Measurements from ENCODE around the gene CCDC179. TPM values are rescaled to one million over a fixed set of nuclear protein-coding genes. Genes with fewer than 3 reads are reported as not detected.

Gene CCDC179
- total RNA-seq, 1 experiment from 2014 or later: not detected

DNA sequence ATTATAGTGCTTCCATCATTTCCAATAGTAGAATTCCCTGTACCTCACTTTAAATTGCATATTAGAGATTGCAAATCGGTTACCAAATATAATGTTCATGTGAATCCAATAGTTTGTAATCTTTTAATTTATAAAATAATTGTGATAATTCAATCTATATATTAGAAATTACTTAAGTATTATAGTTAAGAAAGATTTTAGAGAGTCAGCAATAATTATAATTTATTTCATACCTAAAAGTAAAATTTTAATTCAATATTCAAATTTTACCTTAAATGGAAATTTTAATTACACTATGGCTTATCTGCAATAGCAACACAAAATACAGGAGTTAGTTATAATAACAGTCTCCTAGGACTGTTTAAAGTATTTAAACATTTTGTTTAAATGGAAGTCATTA is 13.5 kb downstream of the CCDC179 start:
- WGBS (ENCODE audit: extremely low coverage, insufficient read length, low lambda C conversion rate): no CpG with 5 or more reads among the region's 1 CpG
- Histone ChIP-seq H4K5ac (ENCODE audit: insufficient read length, low read depth, low read length) (no peak overlapping the region), H2BK12ac (ENCODE audit: insufficient read length, low read depth, low read length) (no peak overlapping the region), H3K27me3 (ENCODE audit: insufficient read depth, low read length) (no peaks in the 10 kb centered on the region), H4K91ac (ENCODE audit: insufficient read length, low read depth, low read length) (no peak overlapping the region), H2BK5ac (ENCODE audit: insufficient read length, low read length) (no peak overlapping the region), H3K4ac (ENCODE audit: low read depth, low read length) (no peak overlapping the region), H3K4me1 (ENCODE audit: insufficient read depth, low read length) (no peaks in the 10 kb centered on the region), H3K56ac (ENCODE audit: insufficient read length, low read depth, low read length) (no peak overlapping the region), H4K20me1 (ENCODE audit: control insufficient read depth, insufficient read depth, insufficient read length) (no peaks in the 10 kb centered on the region), H3K14ac (ENCODE audit: insufficient read depth, low read length) (no peak overlapping the region), H3K79me1 (ENCODE audit: insufficient read depth, low read depth, low read length, poor library complexity, severe bottlenecking) (no peaks in the 10 kb centered on the region), H4K8ac (replicated peaks; ENCODE audit: insufficient read length, low read depth, low read length) (no peak overlapping the region), H2AFZ (ENCODE audit: low read length) (no peak overlapping the region), H3K18ac (ENCODE audit: insufficient read length, low read depth, low read length) (no peak overlapping the region), H3K9ac (ENCODE audit: extremely low read depth, insufficient read length, low read length) (no peak overlapping the region), H3K27ac (ENCODE audit: insufficient read length, low read depth, low read length) (no peak overlapping the region), H3K23me2 (ENCODE audit: insufficient read length, low read depth, low read length, poor library complexity, severe bottlenecking) (no peaks in the 10 kb centered on the region), H3K79me2 (ENCODE audit: insufficient read depth, low read length) (no peaks in the 10 kb centered on the region), H3T11ph (ENCODE audit: low read length) (no peak overlapping the region), H3K4me2 (ENCODE audit: insufficient read depth, insufficient read length, low read length) (no peak overlapping the region), H2AK5ac (ENCODE audit: insufficient read length, low read length) (no peak overlapping the region), H2BK15ac (ENCODE audit: low read depth, low read length) (no peak overlapping the region), H3K23ac (ENCODE audit: insufficient read length, low read depth, low read length) (no peak overlapping the region), H2BK120ac (ENCODE audit: low read depth, low read length, poor library complexity, severe bottlenecking) (no peak overlapping the region), H2BK20ac (ENCODE audit: low read depth, low read length, poor library complexity, severe bottlenecking) (no peak overlapping the region), H3K9me3 (ENCODE audit: control insufficient read depth, low read depth, low read length) (no peaks in the 10 kb centered on the region)
- Mint-ChIP-seq H3K36me3 (ENCODE audit: insufficient read depth in 1 of 3, low read depth in 3 of 3) (peaks cover 0 to 12% (median 4%) of the 10 kb centered on the region in 3 experiments; a peak in 4 of 7 replicates), H3K4me1 (no peaks in the 10 kb centered on the region), H3K27me3 (ENCODE audit: low read depth) (no peaks in the 10 kb centered on the region), H3K27ac (no peak overlapping the region), H3K4me3 (no peak overlapping the region), H3K9me3 (peaks cover 7 to 9% of the 10 kb centered on the region in 2 experiments; a peak in 4 of 5 replicates)
- TF ChIP-seq, protein P1, sequence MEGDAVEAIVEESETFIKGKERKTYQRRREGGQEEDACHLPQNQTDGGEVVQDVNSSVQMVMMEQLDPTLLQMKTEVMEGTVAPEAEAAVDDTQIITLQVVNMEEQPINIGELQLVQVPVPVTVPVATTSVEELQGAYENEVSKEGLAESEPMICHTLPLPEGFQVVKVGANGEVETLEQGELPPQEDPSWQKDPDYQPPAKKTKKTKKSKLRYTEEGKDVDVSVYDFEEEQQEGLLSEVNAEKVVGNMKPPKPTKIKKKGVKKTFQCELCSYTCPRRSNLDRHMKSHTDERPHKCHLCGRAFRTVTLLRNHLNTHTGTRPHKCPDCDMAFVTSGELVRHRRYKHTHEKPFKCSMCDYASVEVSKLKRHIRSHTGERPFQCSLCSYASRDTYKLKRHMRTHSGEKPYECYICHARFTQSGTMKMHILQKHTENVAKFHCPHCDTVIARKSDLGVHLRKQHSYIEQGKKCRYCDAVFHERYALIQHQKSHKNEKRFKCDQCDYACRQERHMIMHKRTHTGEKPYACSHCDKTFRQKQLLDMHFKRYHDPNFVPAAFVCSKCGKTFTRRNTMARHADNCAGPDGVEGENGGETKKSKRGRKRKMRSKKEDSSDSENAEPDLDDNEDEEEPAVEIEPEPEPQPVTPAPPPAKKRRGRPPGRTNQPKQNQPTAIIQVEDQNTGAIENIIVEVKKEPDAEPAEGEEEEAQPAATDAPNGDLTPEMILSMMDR (conservative IDR thresholded peaks at IDR 0.05): no peak
- DNase-seq: no peak
